ENCODE results near the gene ADGRB3. TPM values are rescaled to one million over a fixed set of nuclear protein-coding genes. Genes with fewer than 3 reads are reported as not detected.
A peak's percentile ranks its signal among the peaks of the same experiment; 100 is the strongest.
"Not testable (repeated sequence)": the region's sequence is repeated elsewhere in the genome, so short reads cannot be mapped to it uniquely, and the experiment has no call there.

ADGRB3 gene
- total RNA-seq, 1 experiment from 2014 or later: 7.7 TPM

GRCh38 chr6:69423785-69424184, 788.7 kb downstream of the ADGRB3 start:
- TF ChIP-seq, protein P1, sequence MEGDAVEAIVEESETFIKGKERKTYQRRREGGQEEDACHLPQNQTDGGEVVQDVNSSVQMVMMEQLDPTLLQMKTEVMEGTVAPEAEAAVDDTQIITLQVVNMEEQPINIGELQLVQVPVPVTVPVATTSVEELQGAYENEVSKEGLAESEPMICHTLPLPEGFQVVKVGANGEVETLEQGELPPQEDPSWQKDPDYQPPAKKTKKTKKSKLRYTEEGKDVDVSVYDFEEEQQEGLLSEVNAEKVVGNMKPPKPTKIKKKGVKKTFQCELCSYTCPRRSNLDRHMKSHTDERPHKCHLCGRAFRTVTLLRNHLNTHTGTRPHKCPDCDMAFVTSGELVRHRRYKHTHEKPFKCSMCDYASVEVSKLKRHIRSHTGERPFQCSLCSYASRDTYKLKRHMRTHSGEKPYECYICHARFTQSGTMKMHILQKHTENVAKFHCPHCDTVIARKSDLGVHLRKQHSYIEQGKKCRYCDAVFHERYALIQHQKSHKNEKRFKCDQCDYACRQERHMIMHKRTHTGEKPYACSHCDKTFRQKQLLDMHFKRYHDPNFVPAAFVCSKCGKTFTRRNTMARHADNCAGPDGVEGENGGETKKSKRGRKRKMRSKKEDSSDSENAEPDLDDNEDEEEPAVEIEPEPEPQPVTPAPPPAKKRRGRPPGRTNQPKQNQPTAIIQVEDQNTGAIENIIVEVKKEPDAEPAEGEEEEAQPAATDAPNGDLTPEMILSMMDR (conservative IDR thresholded peaks at IDR 0.05; ENCODE audit: low read depth, low read length): no peak
- TF ChIP-seq EZH2 (IDR thresholded peaks at IDR 0.05; ENCODE audit: borderline replicate concordance, low read depth, low read length, poor library complexity, severe bottlenecking): no peak
- intact Hi-C loops (cut with micrococcal nuclease; ENCODE audit: unreplicated experiment): no loop called here
- H3K9me3 ChIP-seq (ENCODE audit: low read depth, low read length, poor library complexity, severe bottlenecking): no peaks in the 10 kb centered on the region
- H3K27ac ChIP-seq (ENCODE audit: low read depth, low read length, poor library complexity, severe bottlenecking): no peak overlapping the region
- no peak for DNase-seq (ENCODE audit: low spot score)
- no peaks in the 10 kb centered on the region for H3K27me3 ChIP-seq (replicated peaks; ENCODE audit: insufficient read depth, low read depth, low read length, poor library complexity)
- CTCF ChIA-PET: no interaction called here
- no peaks in the 10 kb centered on the region for H3K36me3 ChIP-seq (ENCODE audit: insufficient read depth, low read length, poor library complexity, severe bottlenecking)
- POLR2A ChIA-PET (ENCODE audit: low non-redundant PET): no interaction called here
- no peak overlapping the region for H3K4me3 ChIP-seq (ENCODE audit: low read depth, low read length, poor library complexity, severe bottlenecking)
- no TSS peak for BruUV-seq (replicated peaks)
- H3K4me1 ChIP-seq (ENCODE audit: insufficient read depth, low read length, poor library complexity, severe bottlenecking): peaks cover 13% of the 10 kb centered on the region

DNA sequence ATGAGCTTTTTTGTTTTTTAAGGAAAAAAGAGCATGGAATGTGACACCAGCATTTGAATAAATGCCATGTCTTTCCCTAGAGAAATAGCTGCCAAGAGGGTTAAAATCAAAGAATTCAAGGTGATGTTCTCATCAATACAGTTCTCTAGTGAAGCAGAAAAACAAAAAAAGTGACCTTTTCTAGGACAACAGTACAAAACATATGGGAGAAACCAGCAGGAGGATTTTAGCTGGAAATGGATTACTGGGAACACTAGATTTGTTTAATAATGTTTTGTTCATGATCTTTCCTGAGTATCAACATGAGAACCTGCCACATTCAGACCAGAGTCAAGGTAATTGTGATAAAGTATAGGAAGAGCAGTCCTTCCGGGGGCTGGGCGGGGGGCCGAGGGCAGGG, 789.5 kb downstream of the ADGRB3 start:
- ChIA-PET CTCF (no interaction called here), POLR2A (ENCODE audit: low non-redundant PET) (no interaction called here)
- H3K36me3 ChIP-seq (ENCODE audit: insufficient read depth, low read length, poor library complexity, severe bottlenecking): no peaks in the 10 kb centered on the region
- no peak overlapping the region for H3K27ac ChIP-seq (ENCODE audit: low read depth, low read length, poor library complexity, severe bottlenecking)
- BruUV-seq (replicated peaks): no TSS peak
- no peaks in the 10 kb centered on the region for H3K9me3 ChIP-seq (ENCODE audit: low read depth, low read length, poor library complexity, severe bottlenecking)
- H3K4me3 ChIP-seq (ENCODE audit: low read depth, low read length, poor library complexity, severe bottlenecking): no peak overlapping the region
- H3K27me3 ChIP-seq (replicated peaks; ENCODE audit: insufficient read depth, low read depth, low read length, poor library complexity): no peaks in the 10 kb centered on the region
- H3K4me1 ChIP-seq (ENCODE audit: insufficient read depth, low read length, poor library complexity, severe bottlenecking): peaks cover 13% of the 10 kb centered on the region
- intact Hi-C loops (cut with micrococcal nuclease; ENCODE audit: unreplicated experiment): no loop called here
- TF ChIP-seq, protein P1 (conservative IDR thresholded peaks at IDR 0.05; ENCODE audit: low read depth, low read length): no peak
- TF ChIP-seq EZH2 (IDR thresholded peaks at IDR 0.05; ENCODE audit: borderline replicate concordance, low read depth, low read length, poor library complexity, severe bottlenecking): no peak
- DNase-seq (ENCODE audit: low spot score): no peak

GRCh38 chr6:69427882-69428281, 792.8 kb downstream of the ADGRB3 start:
- ChIA-PET CTCF (interaction anchor here (0.8 kb wide), 1 partner anchor 195 kb away, joined by 3 read pairs; no protein-coding TSS in a partner anchor), POLR2A (ENCODE audit: low non-redundant PET) (no interaction called here)
- Histone ChIP-seq H3K27ac (ENCODE audit: low read depth, low read length, poor library complexity, severe bottlenecking) (no peak overlapping the region), H3K36me3 (ENCODE audit: insufficient read depth, low read length, poor library complexity, severe bottlenecking) (no peaks in the 10 kb centered on the region), H3K27me3 (replicated peaks; ENCODE audit: insufficient read depth, low read depth, low read length, poor library complexity) (no peaks in the 10 kb centered on the region), H3K4me3 (ENCODE audit: low read depth, low read length, poor library complexity, severe bottlenecking) (no peak overlapping the region), H3K9me3 (ENCODE audit: low read depth, low read length, poor library complexity, severe bottlenecking) (no peaks in the 10 kb centered on the region), H3K4me1 (ENCODE audit: insufficient read depth, low read length, poor library complexity, severe bottlenecking) (peaks cover 13% of the 10 kb centered on the region)
- no TSS peak for BruUV-seq (replicated peaks)
- peak; percentile 77 for DNase-seq (ENCODE audit: low spot score)
- intact Hi-C loops (cut with micrococcal nuclease; ENCODE audit: unreplicated experiment): no loop called here
- TF ChIP-seq, protein P1 (conservative IDR thresholded peaks at IDR 0.05; ENCODE audit: low read depth, low read length): peak; percentile 57
- TF ChIP-seq EZH2 (IDR thresholded peaks at IDR 0.05; ENCODE audit: borderline replicate concordance, low read depth, low read length, poor library complexity, severe bottlenecking): no peak

GRCh38 chr6:69432168-69432567, 797.1 kb downstream of the ADGRB3 start:
- BruUV-seq (replicated peaks); H3K36me3 ChIP-seq (ENCODE audit: insufficient read depth, low read length, poor library complexity, severe bottlenecking); H3K9me3 ChIP-seq (ENCODE audit: low read depth, low read length, poor library complexity, severe bottlenecking); H3K4me3 ChIP-seq (ENCODE audit: low read depth, low read length, poor library complexity, severe bottlenecking); CTCF ChIA-PET; H3K27me3 ChIP-seq (replicated peaks; ENCODE audit: insufficient read depth, low read depth, low read length, poor library complexity); H3K27ac ChIP-seq (ENCODE audit: low read depth, low read length, poor library complexity, severe bottlenecking); POLR2A ChIA-PET (ENCODE audit: low non-redundant PET); intact Hi-C loops (cut with micrococcal nuclease; ENCODE audit: unreplicated experiment); DNase-seq (ENCODE audit: low spot score): not testable (repeated sequence)
- H3K4me1 ChIP-seq (ENCODE audit: insufficient read depth, low read length, poor library complexity, severe bottlenecking): peaks cover 24% of the 10 kb centered on the region

- H3K27me3 ChIP-seq (replicated peaks; ENCODE audit: insufficient read depth, low read depth, low read length, poor library complexity); H3K9me3 ChIP-seq (ENCODE audit: low read depth, low read length, poor library complexity, severe bottlenecking); POLR2A ChIA-PET (ENCODE audit: low non-redundant PET); H3K27ac ChIP-seq (ENCODE audit: low read depth, low read length, poor library complexity, severe bottlenecking); H3K4me3 ChIP-seq (ENCODE audit: low read depth, low read length, poor library complexity, severe bottlenecking); DNase-seq (ENCODE audit: low spot score); CTCF ChIA-PET; BruUV-seq (replicated peaks); H3K36me3 ChIP-seq (ENCODE audit: insufficient read depth, low read length, poor library complexity, severe bottlenecking); intact Hi-C loops (cut with micrococcal nuclease; ENCODE audit: unreplicated experiment): not testable (repeated sequence)
- H3K4me1 ChIP-seq (ENCODE audit: insufficient read depth, low read length, poor library complexity, severe bottlenecking): peaks cover 27% of the 10 kb centered on the region
Measured at GRCh38 chr6:69433116-69433515, 798.0 kb downstream of the ADGRB3 start.

Data from A673 (cell line).